ENCODE data around the gene SRPK2.

DNA sequence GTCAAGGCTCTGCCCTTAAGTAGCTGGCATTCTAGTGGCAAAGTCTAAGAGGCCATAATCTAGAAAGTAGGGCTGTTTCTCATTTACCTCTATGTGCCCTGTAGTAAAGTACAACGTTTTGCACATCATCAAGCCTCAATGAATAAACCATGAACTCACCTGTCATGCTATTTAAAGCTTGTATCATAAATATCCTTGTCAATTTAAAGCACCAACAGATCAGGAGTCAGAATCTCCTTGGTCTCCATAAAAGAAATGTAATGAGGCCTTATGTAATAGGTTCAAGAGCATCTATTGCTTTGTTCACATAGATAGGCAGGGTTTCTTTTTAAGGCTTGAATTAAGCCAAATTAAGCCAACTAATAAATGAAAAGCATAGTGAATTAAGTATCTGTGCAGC, 192.8 kb downstream of the SRPK2 start:
- TF ChIP-seq, protein P1, sequence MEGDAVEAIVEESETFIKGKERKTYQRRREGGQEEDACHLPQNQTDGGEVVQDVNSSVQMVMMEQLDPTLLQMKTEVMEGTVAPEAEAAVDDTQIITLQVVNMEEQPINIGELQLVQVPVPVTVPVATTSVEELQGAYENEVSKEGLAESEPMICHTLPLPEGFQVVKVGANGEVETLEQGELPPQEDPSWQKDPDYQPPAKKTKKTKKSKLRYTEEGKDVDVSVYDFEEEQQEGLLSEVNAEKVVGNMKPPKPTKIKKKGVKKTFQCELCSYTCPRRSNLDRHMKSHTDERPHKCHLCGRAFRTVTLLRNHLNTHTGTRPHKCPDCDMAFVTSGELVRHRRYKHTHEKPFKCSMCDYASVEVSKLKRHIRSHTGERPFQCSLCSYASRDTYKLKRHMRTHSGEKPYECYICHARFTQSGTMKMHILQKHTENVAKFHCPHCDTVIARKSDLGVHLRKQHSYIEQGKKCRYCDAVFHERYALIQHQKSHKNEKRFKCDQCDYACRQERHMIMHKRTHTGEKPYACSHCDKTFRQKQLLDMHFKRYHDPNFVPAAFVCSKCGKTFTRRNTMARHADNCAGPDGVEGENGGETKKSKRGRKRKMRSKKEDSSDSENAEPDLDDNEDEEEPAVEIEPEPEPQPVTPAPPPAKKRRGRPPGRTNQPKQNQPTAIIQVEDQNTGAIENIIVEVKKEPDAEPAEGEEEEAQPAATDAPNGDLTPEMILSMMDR (IDR thresholded peaks at IDR 0.05) = no peak
- no peak for TF ChIP-seq POLR2A (IDR thresholded peaks at IDR 0.05)
